Breast epithelium (tissue), 4 donors: ENCODE results near the gene CLCN7. TPM values are rescaled to one million over a fixed set of nuclear protein-coding genes. Genes with fewer than 3 reads are reported as not detected.

Source experiments
- DNase-seq, 2 donors: peaks; one replicate each; pipeline ENCODE4 v3.0.0-alpha.2; 2019; ENCODE audit warnings: low spot score in 2 of 2
- H3K27ac ChIP-seq, 2 donors: fragments of 200-600 bp; sonication (generic) in 1 of 2; one replicate each; pipeline ENCODE4 v1.5.1; 2016 to 2019; ENCODE audit warnings: mild to moderate bottlenecking in 1 of 2
- H3K27me3 ChIP-seq, 2 donors: fragments of 200-600 bp; sonication (generic) in 1 of 2; one replicate each; pipeline versions ENCODE4 v1.5.1 to v1.6.0; 2017 to 2019; ENCODE audit warnings: control low read depth in 1 of 2, mild to moderate bottlenecking in 1 of 2
- H3K36me3 ChIP-seq: fragments of 200-600 bp; one replicate; pipeline ENCODE4 v1.5.1; 2019
- H3K4me1 ChIP-seq, 2 donors: fragments of 200-600 bp; sonication (generic); one replicate each; pipeline ENCODE4 v1.5.1; 2016 to 2019; ENCODE audit warnings: control low read depth in 1 of 2
- H3K4me3 ChIP-seq, 3 donors: fragments of 200-600 bp; sonication (generic); 1 replicate in 2 of 3; 2 replicates in 1 of 3; pipeline ENCODE4 v1.5.1; 2016 to 2019; ENCODE audit warnings: mild to moderate bottlenecking in 3 of 3, moderate library complexity in 2 of 3
- H3K9me3 ChIP-seq, 2 donors: fragments of 200-600 bp; sonication (generic) in 1 of 2; one replicate each; pipeline ENCODE4 v1.5.1; 2016 to 2019; ENCODE audit warnings: control low read depth in 1 of 2
- POLR2A ChIP-seq: fragments of 450-650 bp; IDR thresholded peaks from one replicate; pipeline ENCODE4 v1.6.1; 2016; ENCODE audit warnings: antibody characterized with exemption, mild to moderate bottlenecking, moderate library complexity
- POLR2AphosphoS5 ChIP-seq, 3 donors: sonication (generic); formaldehyde crosslinking; IDR thresholded peaks; one replicate each; pipeline ENCODE4 v1.6.1; 2017; ENCODE audit warnings: antibody characterized with exemption in 3 of 3
- intact Hi-C: fragments of 100-400 bp; cut with DNase I; formaldehyde crosslinking; loops from one replicate; pipeline ENCODE4 v1.15.1; 2023; ENCODE audit warnings: low total_unique reads
- total RNA-seq, 3 donors: library from RNA; depleted of rRNA; stranded (reverse); fragments of >200 nt; gene quantifications; one replicate each; pipeline ENCODE4 v1.1.0, GENCODE V29; 2016
- TF ChIP-seq, protein P1 (sequence below), 3 donors: fragments of 450-650 bp; IDR thresholded peaks; one replicate each; pipeline ENCODE4 v1.5.1; 2016 to 2017; ENCODE audit warnings: antibody characterized with exemption in 3 of 3, mild to moderate bottlenecking in 3 of 3, moderate library complexity in 3 of 3

CLCN7 gene
- total RNA-seq, 3 donors from 2014 or later, result 52.2 to 72.3 (median 71.4) TPM

DNA sequence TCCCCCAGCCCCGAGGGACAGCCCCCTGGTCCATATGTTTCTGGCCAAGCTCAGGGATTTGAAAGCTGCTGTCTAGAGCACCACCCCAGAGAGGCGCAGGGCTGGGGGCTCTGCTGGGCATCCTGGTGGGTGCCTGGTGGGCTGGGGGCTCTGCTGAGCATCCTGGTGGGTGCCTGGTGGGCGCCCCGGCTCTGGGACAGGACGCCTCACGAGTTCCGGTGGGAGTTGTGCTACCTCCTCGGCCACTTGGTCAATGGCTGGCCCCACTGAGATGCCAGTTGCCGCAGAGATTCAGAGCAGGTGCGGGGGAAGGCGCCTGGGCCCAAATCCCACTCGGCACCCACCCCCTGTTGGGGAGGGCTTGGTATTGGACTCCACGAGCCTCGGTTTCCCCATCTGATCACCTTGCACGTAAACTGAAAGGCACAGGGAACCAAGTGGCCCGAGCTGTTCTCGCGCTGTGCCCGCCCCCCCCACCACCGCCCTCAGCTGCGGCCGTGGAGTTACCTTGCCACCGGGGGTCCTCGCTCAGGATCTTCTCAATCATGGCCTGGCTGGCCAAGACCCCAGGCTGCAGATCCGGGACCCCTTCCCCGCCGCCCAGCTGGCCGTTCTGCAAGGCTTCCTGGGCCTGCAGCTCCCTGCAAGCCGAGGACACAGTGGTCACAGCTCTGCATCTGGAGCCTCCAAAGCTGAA, 73.6 kb downstream of the CLCN7 start:
- H3K9me3 ChIP-seq, result no peaks in the 10 kb centered on the region
- no peak for DNase-seq
- no peak overlapping the region for H3K27ac ChIP-seq
- no peaks in the 10 kb centered on the region for H3K36me3 ChIP-seq
- intact Hi-C loops, result no loop called here
- TF ChIP-seq POLR2AphosphoS5 (IDR thresholded peaks at IDR 0.05), result no peak
- no peak for TF ChIP-seq POLR2A
- TF ChIP-seq, protein P1, sequence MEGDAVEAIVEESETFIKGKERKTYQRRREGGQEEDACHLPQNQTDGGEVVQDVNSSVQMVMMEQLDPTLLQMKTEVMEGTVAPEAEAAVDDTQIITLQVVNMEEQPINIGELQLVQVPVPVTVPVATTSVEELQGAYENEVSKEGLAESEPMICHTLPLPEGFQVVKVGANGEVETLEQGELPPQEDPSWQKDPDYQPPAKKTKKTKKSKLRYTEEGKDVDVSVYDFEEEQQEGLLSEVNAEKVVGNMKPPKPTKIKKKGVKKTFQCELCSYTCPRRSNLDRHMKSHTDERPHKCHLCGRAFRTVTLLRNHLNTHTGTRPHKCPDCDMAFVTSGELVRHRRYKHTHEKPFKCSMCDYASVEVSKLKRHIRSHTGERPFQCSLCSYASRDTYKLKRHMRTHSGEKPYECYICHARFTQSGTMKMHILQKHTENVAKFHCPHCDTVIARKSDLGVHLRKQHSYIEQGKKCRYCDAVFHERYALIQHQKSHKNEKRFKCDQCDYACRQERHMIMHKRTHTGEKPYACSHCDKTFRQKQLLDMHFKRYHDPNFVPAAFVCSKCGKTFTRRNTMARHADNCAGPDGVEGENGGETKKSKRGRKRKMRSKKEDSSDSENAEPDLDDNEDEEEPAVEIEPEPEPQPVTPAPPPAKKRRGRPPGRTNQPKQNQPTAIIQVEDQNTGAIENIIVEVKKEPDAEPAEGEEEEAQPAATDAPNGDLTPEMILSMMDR (IDR thresholded peaks at IDR 0.05), result no peak
- H3K4me3 ChIP-seq, result no peak overlapping the region
- H3K27me3 ChIP-seq, result no peaks in the 10 kb centered on the region
- H3K4me1 ChIP-seq, result no peaks in the 10 kb centered on the region

DNA sequence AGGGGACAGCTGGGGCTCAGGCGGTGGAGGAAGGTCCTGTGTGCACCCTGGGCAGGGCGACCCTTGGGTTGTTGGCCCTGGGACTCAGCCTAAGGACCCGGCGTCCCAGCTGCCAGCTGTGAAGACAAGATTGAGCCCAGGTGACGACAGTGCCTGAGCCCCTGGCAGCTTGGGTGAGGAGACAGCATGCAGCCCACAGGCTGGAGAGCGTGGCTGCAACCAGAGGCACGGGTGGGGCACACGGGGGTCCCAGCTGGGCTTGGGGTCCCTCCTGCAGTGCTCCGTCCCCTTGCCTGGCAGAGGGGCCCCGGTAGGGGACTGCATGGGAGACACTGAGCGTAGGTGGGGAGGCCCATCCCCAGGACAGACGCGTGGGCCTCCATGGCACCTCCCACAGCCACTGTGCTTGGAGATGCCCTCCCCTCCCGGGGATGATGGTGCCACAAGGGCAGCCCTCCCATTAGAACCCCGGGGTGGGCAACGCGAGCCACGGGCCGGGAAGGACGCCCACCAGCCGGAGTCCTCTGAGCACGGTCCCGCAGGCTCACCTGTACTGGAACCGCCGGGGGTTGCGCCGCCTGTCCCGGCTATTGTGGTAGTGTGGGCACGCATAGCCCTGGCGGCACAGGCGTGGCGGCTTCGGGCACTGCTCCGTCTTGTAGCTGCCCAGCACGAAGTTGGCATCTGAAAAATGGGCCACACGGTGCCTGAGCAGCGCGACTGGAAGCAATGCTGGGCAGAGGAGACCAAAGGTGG, 75.8 kb downstream of the CLCN7 start:
- Histone ChIP-seq H3K4me3 (no peak overlapping the region), H3K4me1 (no peaks in the 10 kb centered on the region), H3K9me3 (no peaks in the 10 kb centered on the region), H3K27me3 (no peaks in the 10 kb centered on the region), H3K27ac (no peak overlapping the region), H3K36me3 (no peaks in the 10 kb centered on the region)
- intact Hi-C loops, result no loop called here
- DNase-seq, result no peak
- no peak for TF ChIP-seq POLR2AphosphoS5 (IDR thresholded peaks at IDR 0.05)
- no peak for TF ChIP-seq POLR2A
- TF ChIP-seq, protein P1 (IDR thresholded peaks at IDR 0.05), result no peak

DNA sequence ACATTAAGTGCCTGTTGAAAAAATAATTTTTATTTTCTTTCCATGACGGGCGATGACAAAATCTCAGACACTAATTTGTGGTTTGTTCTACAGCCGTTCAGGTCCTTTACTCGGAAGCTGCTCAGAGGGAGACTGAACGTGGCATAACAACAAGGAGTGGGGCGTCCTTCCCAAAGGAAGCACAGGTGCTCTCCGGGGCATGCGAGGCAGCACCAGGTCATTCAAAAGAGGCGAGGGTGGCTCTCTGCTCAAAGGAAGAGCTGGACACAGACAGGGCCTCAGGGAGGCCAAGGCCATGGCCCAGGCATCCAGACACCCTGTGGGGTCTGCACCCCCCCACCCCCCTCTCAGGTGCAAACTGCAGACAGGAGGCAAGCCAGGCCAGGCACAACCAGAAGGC, 76.5 kb downstream of the CLCN7 start:
- TF ChIP-seq, protein P1 (IDR thresholded peaks at IDR 0.05), result no peak
- TF ChIP-seq POLR2A, result no peak
- no peak for TF ChIP-seq POLR2AphosphoS5 (IDR thresholded peaks at IDR 0.05)
- Histone ChIP-seq H3K4me1 (no peaks in the 10 kb centered on the region), H3K27me3 (no peaks in the 10 kb centered on the region), H3K9me3 (no peaks in the 10 kb centered on the region), H3K36me3 (no peaks in the 10 kb centered on the region), H3K4me3 (no peak overlapping the region), H3K27ac (no peak overlapping the region)
- DNase-seq, result no peak
- intact Hi-C loops, result no loop called here

DNA sequence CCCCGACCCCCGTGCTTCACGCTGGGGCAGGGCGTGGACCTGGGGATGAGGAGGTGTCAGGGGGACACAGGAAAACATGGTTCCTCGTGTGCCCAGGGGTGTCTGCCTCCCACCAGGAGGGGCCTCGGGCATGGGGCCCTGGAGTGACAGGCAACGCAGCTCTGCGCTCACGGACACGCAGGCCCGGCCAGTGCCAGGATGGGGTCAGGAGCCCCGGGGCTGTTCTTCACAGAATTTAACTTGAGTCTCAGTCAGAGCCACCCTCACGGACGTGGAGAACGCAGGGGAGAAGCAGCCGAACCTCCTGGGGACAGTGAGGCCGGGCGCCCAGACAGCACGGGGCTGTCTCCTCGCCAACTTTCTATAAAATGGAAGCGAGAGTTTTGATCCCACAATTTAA, 77.0 kb downstream of the CLCN7 start:
- no peaks in the 10 kb centered on the region for H3K9me3 ChIP-seq
- H3K27me3 ChIP-seq, result no peaks in the 10 kb centered on the region
- no peak for DNase-seq
- H3K4me3 ChIP-seq, result no peak overlapping the region
- intact Hi-C loops, result no loop called here
- H3K4me1 ChIP-seq, result no peaks in the 10 kb centered on the region
- H3K36me3 ChIP-seq, result no peaks in the 10 kb centered on the region
- no peak for TF ChIP-seq POLR2A
- no peak for TF ChIP-seq POLR2AphosphoS5 (IDR thresholded peaks at IDR 0.05)
- TF ChIP-seq, protein P1 (IDR thresholded peaks at IDR 0.05), result no peak
- H3K27ac ChIP-seq, result no peak overlapping the region

DNA sequence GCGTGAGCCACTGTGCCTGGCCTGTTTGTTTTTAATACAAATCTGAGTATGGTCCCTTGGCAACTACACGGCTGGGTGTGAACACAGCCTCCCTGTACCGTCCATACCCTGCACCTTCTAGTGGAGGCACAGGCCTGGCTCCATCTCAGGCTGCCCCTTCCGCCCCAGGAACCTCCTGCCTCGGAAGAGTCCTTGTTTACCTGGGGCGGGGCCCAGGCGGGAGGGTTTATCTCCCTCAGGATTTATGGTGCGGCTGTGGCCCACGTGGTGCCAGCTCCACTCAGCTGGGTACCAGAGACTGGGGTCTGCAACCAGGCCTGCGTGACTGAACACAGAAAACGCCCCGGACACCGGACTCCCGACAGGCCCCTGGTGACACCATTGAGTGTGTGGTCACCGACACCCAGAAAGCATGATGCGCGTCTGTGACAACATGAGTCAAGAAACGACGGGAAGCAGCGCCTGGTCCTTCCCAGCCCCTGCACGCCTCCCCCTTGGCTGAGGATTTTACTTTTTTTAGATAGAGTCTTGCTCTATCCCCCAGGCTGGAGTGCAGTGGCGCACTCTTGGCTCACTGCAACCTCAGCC, 79.3 kb downstream of the CLCN7 start:
- H3K36me3 ChIP-seq, result no peaks in the 10 kb centered on the region
- intact Hi-C loops, result no loop called here
- TF ChIP-seq, protein P1 (IDR thresholded peaks at IDR 0.05), result no peak
- TF ChIP-seq POLR2A, result no peak
- no peak for TF ChIP-seq POLR2AphosphoS5 (IDR thresholded peaks at IDR 0.05)
- H3K9me3 ChIP-seq, result no peaks in the 10 kb centered on the region
- no peaks in the 10 kb centered on the region for H3K4me1 ChIP-seq
- no peak for DNase-seq
- H3K4me3 ChIP-seq, result no peak overlapping the region
- no peak overlapping the region for H3K27ac ChIP-seq
- no peaks in the 10 kb centered on the region for H3K27me3 ChIP-seq
